Activated B cell treated with CpG ODN at 0.5 μM for 24 hours (primary cell): Measurements from ENCODE around the gene MED12L. TPM values are rescaled to one million over a fixed set of nuclear protein-coding genes. Genes with fewer than 3 reads are reported as not detected.
A peak's percentile ranks its signal among the peaks of the same experiment; 100 is the strongest.

ENCODE experiments used
- ATAC-seq: fragments of 200-7000 bp; cut with Tn5 transposase; one replicate; pipeline ENCODE4 v1.10.0; 2021; ENCODE audit warnings: low read depth, mild to moderate bottlenecking, moderate library complexity
- CTCF ChIA-PET: fragments of 350-600 bp; sonication (Branson Sonifier 250); formaldehyde crosslinking; loops from one replicate; lab custom pipeline; 2021; ENCODE audit warnings: antibody characterized with exemption; lab: Charles Lee
- POLR2A ChIA-PET: fragments of 350-600 bp; sonication (Branson Sonifier 250); formaldehyde crosslinking; loops from one replicate; lab custom pipeline; 2021; ENCODE audit warnings: antibody characterized with exemption; lab: Charles Lee
- DNase-seq: peaks from one replicate; pipeline ENCODE4 v3.0.0; 2022
- H3K27ac Mint-ChIP-seq: one replicate; pipeline ENCODE4 v1.8.0; 2020; ENCODE audit warnings: mixed read lengths
- H3K27me3 Mint-ChIP-seq: one replicate; pipeline ENCODE4 v1.8.0; 2021; ENCODE audit warnings: mixed read lengths
- H3K36me3 Mint-ChIP-seq: one replicate; pipeline ENCODE4 v1.8.0; 2021; ENCODE audit warnings: low read depth, mixed read lengths
- H3K4me1 Mint-ChIP-seq: one replicate; pipeline ENCODE4 v1.8.0; 2021; ENCODE audit warnings: mixed read lengths
- H3K4me3 Mint-ChIP-seq: one replicate; pipeline ENCODE4 v1.8.0; 2020; ENCODE audit warnings: mild to moderate bottlenecking, mixed read lengths
- H3K9me3 Mint-ChIP-seq: one replicate; pipeline ENCODE4 v1.8.0; 2020; ENCODE audit warnings: mixed read lengths
- intact Hi-C: fragments of 100-400 bp; cut with micrococcal nuclease; formaldehyde crosslinking; loops from one replicate; pipeline ENCODE4 v1.15.1; 2024
- total RNA-seq: library from RNA; stranded (reverse); gene quantifications from 2 replicates; pipeline ENCODE4 v1.2.3, GENCODE V29; 2022
- TF ChIP-seq, protein P1 (sequence below): fragments of 200-600 bp; IDR thresholded peaks from one replicate; pipeline ENCODE4 v1.8.0; 2022; ENCODE audit warnings: antibody characterized with exemption, mild to moderate bottlenecking

The MED12L gene
- total RNA-seq, 1 donor from 2014 or later = 1.5 TPM

DNA sequence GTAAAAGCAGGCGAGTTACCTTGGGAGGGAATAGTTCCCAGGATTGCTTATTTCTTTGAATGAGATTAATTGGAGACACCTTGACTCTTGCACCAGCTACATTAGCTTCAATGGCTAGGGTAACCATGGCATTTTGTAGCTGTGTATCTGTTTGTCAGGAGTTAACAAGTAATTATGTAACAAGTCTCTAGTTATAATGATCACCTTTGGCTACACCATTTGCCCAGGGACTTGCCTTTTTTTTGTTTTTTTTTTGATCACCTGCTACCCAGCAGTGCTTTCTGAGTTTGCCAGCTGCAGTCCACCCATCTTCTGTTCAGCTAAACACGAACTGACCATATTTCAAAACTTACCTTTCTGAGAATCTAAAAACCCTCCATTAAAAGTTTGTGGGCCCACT, 2.2 kb downstream of the MED12L start:
- no peak for DNase-seq
- H3K27ac Mint-ChIP-seq = no peak overlapping the region
- TF ChIP-seq, protein P1, sequence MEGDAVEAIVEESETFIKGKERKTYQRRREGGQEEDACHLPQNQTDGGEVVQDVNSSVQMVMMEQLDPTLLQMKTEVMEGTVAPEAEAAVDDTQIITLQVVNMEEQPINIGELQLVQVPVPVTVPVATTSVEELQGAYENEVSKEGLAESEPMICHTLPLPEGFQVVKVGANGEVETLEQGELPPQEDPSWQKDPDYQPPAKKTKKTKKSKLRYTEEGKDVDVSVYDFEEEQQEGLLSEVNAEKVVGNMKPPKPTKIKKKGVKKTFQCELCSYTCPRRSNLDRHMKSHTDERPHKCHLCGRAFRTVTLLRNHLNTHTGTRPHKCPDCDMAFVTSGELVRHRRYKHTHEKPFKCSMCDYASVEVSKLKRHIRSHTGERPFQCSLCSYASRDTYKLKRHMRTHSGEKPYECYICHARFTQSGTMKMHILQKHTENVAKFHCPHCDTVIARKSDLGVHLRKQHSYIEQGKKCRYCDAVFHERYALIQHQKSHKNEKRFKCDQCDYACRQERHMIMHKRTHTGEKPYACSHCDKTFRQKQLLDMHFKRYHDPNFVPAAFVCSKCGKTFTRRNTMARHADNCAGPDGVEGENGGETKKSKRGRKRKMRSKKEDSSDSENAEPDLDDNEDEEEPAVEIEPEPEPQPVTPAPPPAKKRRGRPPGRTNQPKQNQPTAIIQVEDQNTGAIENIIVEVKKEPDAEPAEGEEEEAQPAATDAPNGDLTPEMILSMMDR = no peak

DNA sequence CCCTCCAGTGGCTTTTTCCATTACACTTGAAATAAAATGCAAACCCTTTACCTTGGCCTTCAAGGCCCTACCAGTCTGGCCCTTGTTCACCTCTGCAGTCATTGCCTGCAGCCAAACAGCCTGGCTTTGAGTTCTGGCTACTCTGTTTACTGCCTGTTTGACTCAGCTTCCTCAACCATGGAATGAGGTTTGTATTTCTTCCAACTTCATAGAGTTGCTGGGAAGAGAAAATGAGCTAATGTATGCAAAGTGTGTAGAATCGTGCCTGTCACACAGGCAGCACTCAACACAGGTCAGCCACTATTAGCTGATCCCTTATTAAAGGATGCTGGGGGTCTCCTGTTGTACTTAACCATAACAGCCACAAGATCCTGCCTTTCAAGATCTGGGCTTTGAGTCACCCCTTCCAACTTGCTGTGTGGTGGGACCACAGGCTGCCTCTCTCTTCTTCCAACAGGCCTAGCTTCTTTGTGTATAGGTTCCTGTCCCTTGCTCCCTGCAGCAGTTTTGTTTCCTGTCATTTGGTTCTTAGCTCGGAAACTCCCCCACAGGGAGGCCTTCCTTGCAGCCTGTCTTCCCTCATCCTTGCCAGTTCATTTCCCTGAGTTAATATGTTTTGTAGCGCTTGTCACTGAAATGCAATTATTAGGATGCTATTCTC, 6.4 kb downstream of the MED12L start:
- TF ChIP-seq, protein P1 = no peak
- no peak overlapping the region for H3K27ac Mint-ChIP-seq
- DNase-seq (no peak), ATAC-seq (no peak)
- H3K36me3 Mint-ChIP-seq = no peaks in the 10 kb centered on the region
- ChIA-PET POLR2A (no interaction called here), CTCF (no interaction called here)
- H3K4me1 Mint-ChIP-seq = peaks cover 14% of the 10 kb centered on the region
- no peak overlapping the region for H3K4me3 Mint-ChIP-seq
- H3K27me3 Mint-ChIP-seq = peaks cover 5% of the 10 kb centered on the region
- no peaks in the 10 kb centered on the region for H3K9me3 Mint-ChIP-seq
- intact Hi-C loops = no loop called here

More for the DNA sequence above, 2.2 kb downstream of the MED12L start:
- H3K4me1 Mint-ChIP-seq = peaks cover 11% of the 10 kb centered on the region
- ATAC-seq = no peak
- peak overlapping the region; percentile 73 for H3K4me3 Mint-ChIP-seq
- no peaks in the 10 kb centered on the region for H3K36me3 Mint-ChIP-seq
- POLR2A ChIA-PET = no interaction called here
- H3K9me3 Mint-ChIP-seq = no peaks in the 10 kb centered on the region
- intact Hi-C loops = loop anchor here (5.0 to 10.0 kb wide), 3 partner anchors 323 to 560 kb away; partner anchors contain the start of genes EIF2A, SERP1 and SIAH2
- peaks cover 22% of the 10 kb centered on the region for H3K27me3 Mint-ChIP-seq
- CTCF ChIA-PET = no interaction called here

DNA sequence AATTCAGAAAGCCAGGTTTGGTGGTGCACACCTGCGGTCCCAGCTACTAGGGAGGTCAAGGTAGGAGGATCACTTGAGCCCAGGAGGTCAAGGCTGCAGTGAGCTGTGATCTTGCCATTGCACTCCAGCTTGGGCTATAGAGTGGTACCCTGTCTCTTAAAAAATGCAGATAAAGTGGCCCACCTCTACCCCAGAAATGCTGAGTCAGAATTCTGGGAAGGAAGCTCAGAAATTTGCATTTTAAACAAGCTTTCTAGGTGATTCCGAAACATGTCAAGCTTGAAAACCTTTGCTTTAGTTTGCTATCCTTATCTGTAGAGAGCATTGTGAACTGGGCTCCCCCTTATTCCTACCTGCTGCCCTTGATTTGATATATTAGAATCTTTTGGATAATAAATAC, 7.7 kb downstream of the MED12L start:
- CTCF ChIA-PET = no interaction called here
- ATAC-seq = no peak
- Mint-ChIP-seq H3K4me1 (peaks cover 11% of the 10 kb centered on the region), H3K9me3 (no peaks in the 10 kb centered on the region), H3K36me3 (no peaks in the 10 kb centered on the region), H3K27me3 (peaks cover 3% of the 10 kb centered on the region), H3K4me3 (no peak overlapping the region), H3K27ac (no peak overlapping the region)
- intact Hi-C loops = no loop called here
- TF ChIP-seq, protein P1 = no peak
- POLR2A ChIA-PET = no interaction called here
- DNase-seq = no peak

DNA sequence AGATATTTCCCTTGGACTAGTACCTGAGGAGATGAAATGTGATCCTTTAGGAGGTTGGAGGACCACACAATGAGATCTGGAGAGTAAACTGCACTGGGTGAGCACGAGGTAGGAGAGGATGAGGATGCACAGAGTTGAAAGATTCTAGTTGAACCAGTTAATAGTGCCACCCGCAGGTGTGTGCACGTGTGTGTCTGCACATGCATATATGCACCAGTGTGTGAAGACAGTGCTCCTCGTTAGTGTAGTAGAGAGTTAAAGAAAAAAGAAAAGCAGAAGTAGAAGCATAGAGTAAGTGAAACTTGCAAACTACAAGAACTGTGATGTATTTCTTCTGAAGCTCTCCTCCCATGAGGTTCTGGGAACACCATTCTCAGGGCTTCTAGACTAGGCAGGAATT, 8.4 kb downstream of the MED12L start:
- POLR2A ChIA-PET = interaction anchor here (1.7 kb wide), 1 partner anchor 7 kb away, joined by 9 read pairs; no protein-coding TSS in a partner anchor
- Mint-ChIP-seq H3K4me1 (peaks cover 11% of the 10 kb centered on the region), H3K9me3 (peaks cover 4% of the 10 kb centered on the region), H3K27ac (no peak overlapping the region), H3K4me3 (no peak overlapping the region), H3K27me3 (peaks cover 3% of the 10 kb centered on the region), H3K36me3 (no peaks in the 10 kb centered on the region)
- DNase-seq (no peak), ATAC-seq (peak; percentile 56)
- TF ChIP-seq, protein P1 = no peak
- CTCF ChIA-PET = no interaction called here
- intact Hi-C loops = no loop called here

DNA sequence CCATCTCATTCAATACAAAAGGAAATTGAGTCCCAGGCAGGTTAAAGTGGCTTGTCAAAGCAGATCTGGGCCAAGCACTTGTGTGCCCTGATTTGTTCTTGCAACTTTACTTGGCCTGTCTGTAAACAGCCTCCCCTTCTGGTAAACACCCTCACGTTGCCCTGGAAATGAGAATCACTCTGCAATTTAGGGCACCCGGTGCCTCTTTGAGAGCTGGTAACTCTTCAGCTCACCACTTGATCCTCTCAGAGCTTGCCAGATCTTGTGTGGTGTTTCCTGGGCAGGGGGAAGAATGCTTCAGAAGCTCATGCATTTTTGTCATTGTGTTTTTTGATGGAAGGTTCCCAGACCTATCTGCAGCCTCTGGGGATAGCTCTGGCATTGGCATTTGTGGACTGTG, 11.3 kb downstream of the MED12L start:
- ATAC-seq (no peak), DNase-seq (no peak)
- Mint-ChIP-seq H3K27ac (no peak overlapping the region), H3K4me3 (no peak overlapping the region), H3K36me3 (no peaks in the 10 kb centered on the region), H3K9me3 (peaks cover 4% of the 10 kb centered on the region), H3K27me3 (peaks cover 9% of the 10 kb centered on the region), H3K4me1 (peaks cover 11% of the 10 kb centered on the region)
- ChIA-PET CTCF (interaction anchor here (0.6 kb wide), 1 partner anchor 342 kb away, joined by 3 read pairs; no protein-coding TSS in a partner anchor), POLR2A (no interaction called here)
- intact Hi-C loops = no loop called here
- TF ChIP-seq, protein P1 = no peak
